ENCODE results near the gene CATSPERE. TPM values are rescaled to one million over a fixed set of nuclear protein-coding genes. Genes with fewer than 3 reads are reported as not detected.

The CATSPERE gene
- total and polyA plus RNA-seq, 2 of the 8 experiments (the other 6 are each of a cell fraction or from before 2014, with no cell fraction given), result 0.05 to 0.45 TPM

DNA sequence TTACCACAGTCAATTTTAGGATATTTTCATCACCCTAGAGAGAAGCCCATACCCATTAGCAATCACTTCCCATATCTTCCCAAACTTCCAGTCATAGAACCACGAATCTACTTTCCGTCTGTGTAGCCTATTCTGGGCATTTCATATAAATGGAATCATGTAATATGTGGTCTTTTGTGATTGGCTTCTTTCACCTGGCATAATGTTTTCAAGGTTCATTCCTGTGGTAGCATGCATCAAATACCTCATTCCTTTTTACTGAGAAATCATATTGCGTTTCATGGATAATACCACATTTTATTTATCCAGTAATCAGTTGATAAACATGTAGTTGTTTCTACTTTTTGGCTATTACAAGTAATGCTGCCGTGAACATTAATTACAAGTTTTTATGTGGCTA lies 213.4 kb downstream of the CATSPERE start:
- H3K23ac ChIP-seq (ENCODE audit: insufficient read length), result no peak overlapping the region
- DNase-seq (ENCODE audit: low read depth in 1 of 2, low spot score in 2 of 2) (no peak), FAIRE-seq (no peak)
- no peak overlapping the region for H2BK20ac ChIP-seq (ENCODE audit: low read length)
- H4K8ac ChIP-seq (ENCODE audit: extremely low read depth, insufficient read depth, low read length), result no peak overlapping the region
- no peaks in the 10 kb centered on the region for H3K9me3 ChIP-seq (ENCODE audit: insufficient read depth in 2 of 2, low read depth in 1 of 2, low read length in 1 of 2)
- no peak overlapping the region for H2AFZ ChIP-seq (ENCODE audit: low read length)
- no peaks in the 10 kb centered on the region; the same call in 1 of the 2 replicates for H3K79me1 ChIP-seq (ENCODE audit: low read depth, low read length)
- H3K56ac ChIP-seq (replicated peaks; ENCODE audit: insufficient read length, low read depth, low read length), result no peak overlapping the region
- no peak overlapping the region for H4K5ac ChIP-seq (ENCODE audit: insufficient read length, low read depth, low read length)
- H3K27ac ChIP-seq (ENCODE audit: low read depth, low read length), result no peak overlapping the region
- no peak overlapping the region for H3K14ac ChIP-seq (ENCODE audit: insufficient read length)
- no peak overlapping the region for H2BK15ac ChIP-seq (ENCODE audit: low read length)
- 68% methylated on average over 4 of the region's 4 CpGs; no CpG with 5 or more reads in 1 of the 2 experiments for WGBS, 2 experiments (ENCODE audit: extremely low coverage in 1 of 2, insufficient coverage in 1 of 2, insufficient read length in 1 of 2, insufficient replicate concordance in 2 of 2, low coverage in 1 of 2, low lambda C conversion rate in 2 of 2, missing lambda C conversion rate in 1 of 2)
- ChIA-PET CTCF (ENCODE audit: partially characterized antibody) (interaction anchor here (1.7 kb wide), 1 partner anchor 16 kb away, joined by 4 read pairs; no protein-coding TSS in a partner anchor), POLR2A (ENCODE audit: partially characterized antibody) (no interaction called here)
- no peak overlapping the region for H3K4ac ChIP-seq (replicated peaks; ENCODE audit: insufficient read length, low read depth, low read length)
- no peak overlapping the region for H2AK5ac ChIP-seq (ENCODE audit: low read depth, low read length)
- peaks cover 0 to 92% of the 10 kb centered on the region in 2 experiments; a peak in 3 of 4 replicates for H3K79me2 ChIP-seq (ENCODE audit: control insufficient read depth in 1 of 2, insufficient read depth in 2 of 2, low read length in 2 of 2)
- no peaks in the 10 kb centered on the region for H3K27me3 ChIP-seq (replicated peaks in 1 of 4; ENCODE audit: control insufficient read depth in 3 of 4, extremely low read depth in 1 of 4, insufficient read depth in 3 of 4, low read length in 3 of 4)
- H3K4me2 ChIP-seq (ENCODE audit: insufficient read depth in 1 of 2, low read depth in 2 of 2, low read length in 2 of 2), result no peak overlapping the region; a peak in 1 of 4 replicates
- H4K91ac ChIP-seq (replicated peaks; ENCODE audit: insufficient read length, low read length), result no peak overlapping the region
- no peaks in the 10 kb centered on the region for H3K4me1 ChIP-seq (replicated peaks in 1 of 4; ENCODE audit: control insufficient read depth in 3 of 4, insufficient read depth in 4 of 4, low read length in 3 of 4)
- peaks cover 0 to 2% of the 10 kb centered on the region in 2 experiments for H4K20me1 ChIP-seq (replicated peaks in 1 of 2; ENCODE audit: control insufficient read depth in 1 of 2, insufficient read depth in 2 of 2, low read length in 2 of 2)
- H3K4me3 ChIP-seq (ENCODE audit: extremely low read depth in 1 of 4, insufficient read depth in 2 of 4, low read depth in 3 of 4, low read length in 4 of 4), result no peak overlapping the region
- no peak overlapping the region for H3K18ac ChIP-seq (ENCODE audit: extremely low read depth, low read length)
- H3K36me3 ChIP-seq (ENCODE audit: control insufficient read depth in 2 of 4, insufficient read depth in 4 of 4, low read length in 3 of 4), result peaks cover 0 to 7% (median under 1%) of the 10 kb centered on the region in 4 experiments; a peak in 4 of 8 replicates
- no peak overlapping the region for H2BK5ac ChIP-seq (ENCODE audit: low read depth, low read length)
- no peaks in the 10 kb centered on the region for H3K23me2 ChIP-seq (ENCODE audit: low read depth, low read length)
- H2BK12ac ChIP-seq (ENCODE audit: low read depth, low read length), result no peak overlapping the region
- H2BK120ac ChIP-seq (replicated peaks; ENCODE audit: low read depth, low read length), result no peak overlapping the region
- no peak overlapping the region for H3K9ac ChIP-seq (replicated peaks in 1 of 4; ENCODE audit: extremely low read depth in 1 of 4, low read depth in 3 of 4, low read length in 3 of 4)
- TF ChIP-seq RXRA (IDR thresholded peaks at IDR 0.05; ENCODE audit: insufficient read depth, low read depth, low read length) (no peak), SIRT6 (IDR thresholded peaks at IDR 0.05; ENCODE audit: low read length) (no peak), POLR2AphosphoS5 (IDR thresholded peaks at IDR 0.05; ENCODE audit: low read depth, low read length) (no peak), BCL11A (IDR thresholded peaks at IDR 0.05; ENCODE audit: low read depth in 2 of 2, low read length in 2 of 2) (no peak), EP300 (IDR thresholded peaks at IDR 0.05; ENCODE audit: borderline replicate concordance in 1 of 2, low read depth in 2 of 2, low read length in 2 of 2) (no peak), ASH2L (IDR thresholded peaks at IDR 0.05; ENCODE audit: low read length) (no peak), SIX5 (IDR thresholded peaks at IDR 0.05; ENCODE audit: low read depth, low read length) (no peak), NRF1 (IDR thresholded peaks at IDR 0.05; ENCODE audit: low read depth, low read length) (no peak)
- TF ChIP-seq, protein P1, sequence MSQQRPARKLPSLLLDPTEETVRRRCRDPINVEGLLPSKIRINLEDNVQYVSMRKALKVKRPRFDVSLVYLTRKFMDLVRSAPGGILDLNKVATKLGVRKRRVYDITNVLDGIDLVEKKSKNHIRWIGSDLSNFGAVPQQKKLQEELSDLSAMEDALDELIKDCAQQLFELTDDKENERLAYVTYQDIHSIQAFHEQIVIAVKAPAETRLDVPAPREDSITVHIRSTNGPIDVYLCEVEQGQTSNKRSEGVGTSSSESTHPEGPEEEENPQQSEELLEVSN (IDR thresholded peaks at IDR 0.05), result no peak
- TF ChIP-seq, protein P2, sequence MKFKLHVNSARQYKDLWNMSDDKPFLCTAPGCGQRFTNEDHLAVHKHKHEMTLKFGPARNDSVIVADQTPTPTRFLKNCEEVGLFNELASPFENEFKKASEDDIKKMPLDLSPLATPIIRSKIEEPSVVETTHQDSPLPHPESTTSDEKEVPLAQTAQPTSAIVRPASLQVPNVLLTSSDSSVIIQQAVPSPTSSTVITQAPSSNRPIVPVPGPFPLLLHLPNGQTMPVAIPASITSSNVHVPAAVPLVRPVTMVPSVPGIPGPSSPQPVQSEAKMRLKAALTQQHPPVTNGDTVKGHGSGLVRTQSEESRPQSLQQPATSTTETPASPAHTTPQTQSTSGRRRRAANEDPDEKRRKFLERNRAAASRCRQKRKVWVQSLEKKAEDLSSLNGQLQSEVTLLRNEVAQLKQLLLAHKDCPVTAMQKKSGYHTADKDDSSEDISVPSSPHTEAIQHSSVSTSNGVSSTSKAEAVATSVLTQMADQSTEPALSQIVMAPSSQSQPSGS (IDR thresholded peaks at IDR 0.05; ENCODE audit: low read length), result no peak
